ENCODE results near the gene C3orf22. TPM values are rescaled to one million over a fixed set of nuclear protein-coding genes. Genes with fewer than 3 reads are reported as not detected.
A peak's percentile ranks its signal among the peaks of the same experiment; 100 is the strongest.

Gene C3orf22
- total RNA-seq, 1 donor from 2014 or later = not detected

GRCh38 chr3:126531051-126531330, 27.7 kb downstream of the C3orf22 start:
- no peak for TF ChIP-seq CTCF (conservative IDR thresholded peaks at IDR 0.05; ENCODE audit: low read depth, low read length)
- DNase-seq (ENCODE audit: low read depth) = no peak
- H3K4me3 ChIP-seq (ENCODE audit: low read depth, low read length) = no peak overlapping the region

GRCh38 chr3:126530171-126531050, 28.3 kb downstream of the C3orf22 start:
- no peak for TF ChIP-seq CTCF (conservative IDR thresholded peaks at IDR 0.05; ENCODE audit: low read depth, low read length)
- no peak for DNase-seq (ENCODE audit: low read depth)
- no peak overlapping the region for H3K4me3 ChIP-seq (ENCODE audit: low read depth, low read length)

- no peak for TF ChIP-seq CTCF (conservative IDR thresholded peaks at IDR 0.05; ENCODE audit: low read depth, low read length)
- no peak overlapping the region for H3K4me3 ChIP-seq (ENCODE audit: low read depth, low read length)
- no peak for DNase-seq (ENCODE audit: low read depth)
Measured at GRCh38 chr3:126529585-126530170, 29.1 kb downstream of the C3orf22 start.

- TF ChIP-seq CTCF (conservative IDR thresholded peaks at IDR 0.05; ENCODE audit: low read depth, low read length) = peak; percentile 62
- peak; percentile 55 for DNase-seq (ENCODE audit: low read depth)
- H3K4me3 ChIP-seq (ENCODE audit: low read depth, low read length) = no peak overlapping the region
Measured at GRCh38 chr3:126528800-126529541, 29.8 kb downstream of the C3orf22 start.

- H3K4me3 ChIP-seq (ENCODE audit: low read depth, low read length) = no peak overlapping the region
- no peak for DNase-seq (ENCODE audit: low read depth)
- no peak for TF ChIP-seq CTCF (conservative IDR thresholded peaks at IDR 0.05; ENCODE audit: low read depth, low read length)
Measured at GRCh38 chr3:126528419-126528799, 30.3 kb downstream of the C3orf22 start.

GRCh38 chr3:126527455-126528211, 31.1 kb downstream of the C3orf22 start:
- DNase-seq (ENCODE audit: low read depth) = no peak
- H3K4me3 ChIP-seq (ENCODE audit: low read depth, low read length) = no peak overlapping the region
- TF ChIP-seq CTCF (conservative IDR thresholded peaks at IDR 0.05; ENCODE audit: low read depth, low read length) = no peak

All from epithelial cell of proximal tubule (primary cell).